K562 (cell line): ENCODE results near the gene RHOA. TPM values are rescaled to one million over a fixed set of nuclear protein-coding genes. Genes with fewer than 3 reads are reported as not detected.

Experiments
- ATAC-seq: fragments of 200-7000 bp; cut with Tn5 transposase; 3 replicates; pipeline ENCODE4 v1.9.1; 2020; ENCODE audit warnings: moderate library complexity
- BruUV-seq: library from RNA; stranded (reverse); fragments of 400-500 nt; replicated peaks from 2 replicates; lab custom pipeline; 2021; lab: Mats Ljungman, UMichigan
- CTCF ChIA-PET: fragments of 300-600 bp; formaldehyde crosslinking; extraction: SDS; loops from one replicate; lab custom pipeline; 2021; ENCODE audit warnings: low intra/inter-chr PET ratio; lab: Yijun Ruan, JAX
- POLR2A ChIA-PET: fragments of 300-600, 350-650 bp; sonication (Branson Sonifier 250); formaldehyde crosslinking; extraction: SDS; loops from one replicate; lab custom pipeline; 2021; ENCODE audit warnings: antibody characterized with exemption, inconsistent platforms; lab: Yijun Ruan, JAX
- DNase-seq, 4 experiments: peaks; one replicate each; pipeline versions ENCODE4 v3.0.0 to v3.0.0-alpha.2; 2011 to 2018; ENCODE audit warnings: low spot score in 3 of 4, mixed read lengths in 3 of 4; ENCODE audit errors: extremely low read depth in 1 of 4
- FAIRE-seq: peaks from 2 replicates; lab custom pipeline; 2011; peaks lifted over from hg19 to GRCh38; lab: Jason Lieb, UNC
- H2AFZ ChIP-seq: 2 replicates; pipeline ENCODE4 v1.6.0; 2011; ENCODE audit warnings: low read depth, low read length, control low read depth, inconsistent platforms
- H3K27ac ChIP-seq: fragments of 200-600 bp; 3 replicates; pipeline ENCODE4 v1.8.0; 2011; ENCODE audit warnings: low read depth, mild to moderate bottlenecking, control low read depth, inconsistent platforms, low read length, moderate library complexity, mixed read lengths; ENCODE audit errors: extremely low read depth
- H3K27me3 ChIP-seq, 2 experiments: fragments of 300-600 bp in 1 of 2; 2 replicates in 1 of 2; 3 replicates in 1 of 2; pipeline versions ENCODE4 v1.6.0 to v1.8.0; 2011; ENCODE audit warnings: inconsistent platforms in 2 of 2, low read length in 2 of 2, mild to moderate bottlenecking in 1 of 2, mixed read lengths in 1 of 2, moderate library complexity in 1 of 2; ENCODE audit not compliant: control insufficient read depth in 2 of 2, insufficient read depth in 2 of 2
- H3K36me3 ChIP-seq: fragments of 300-600 bp; 3 replicates; pipeline ENCODE4 v1.8.0; 2011; ENCODE audit warnings: mild to moderate bottlenecking, low read length, inconsistent platforms; ENCODE audit not compliant: control insufficient read depth, insufficient read depth
- H3K4me1 ChIP-seq, 2 experiments: fragments of 200-600 bp in 1 of 2; replicated peaks in 1 of 2; 2 replicates in 1 of 2; 3 replicates in 1 of 2; pipeline versions ENCODE4 v1.5.1 to v1.8.0; 2011; ENCODE audit warnings: inconsistent platforms in 2 of 2, low read length in 2 of 2, mild to moderate bottlenecking in 1 of 2, mixed read lengths in 1 of 2, moderate library complexity in 1 of 2; ENCODE audit not compliant: control insufficient read depth in 2 of 2, insufficient read depth in 2 of 2
- H3K4me2 ChIP-seq: 2 replicates; pipeline ENCODE4 v1.6.1; 2011; ENCODE audit warnings: low read length, control low read depth, inconsistent platforms, mixed read lengths; ENCODE audit not compliant: insufficient read depth
- H3K4me3 ChIP-seq: fragments of 200-600 bp; sonication (generic), shearing (Covaris generic); 2 replicates; pipeline ENCODE4 v1.5.1; 2016; ENCODE audit warnings: control low read depth, inconsistent platforms
- H3K79me2 ChIP-seq: fragments of 200-600 bp; 3 replicates; pipeline ENCODE4 v1.8.0; 2011; ENCODE audit warnings: low read length, inconsistent platforms; ENCODE audit not compliant: control insufficient read depth, insufficient read depth
- H3K9ac ChIP-seq, 2 experiments: 2 replicates each; pipeline versions ENCODE4 v1.6.0 to v1.6.1; 2011; ENCODE audit warnings: low read depth in 2 of 2, low read length in 2 of 2, control low read depth in 1 of 2, inconsistent platforms in 1 of 2, mild to moderate bottlenecking in 1 of 2, mixed read lengths in 1 of 2; ENCODE audit not compliant: insufficient read depth in 1 of 2
- H3K9me1 ChIP-seq: one replicate; pipeline ENCODE4 v1.6.0; 2011; ENCODE audit warnings: inconsistent platforms, mild to moderate bottlenecking, low read length, moderate library complexity; ENCODE audit not compliant: control insufficient read depth, insufficient read depth
- H3K9me3 ChIP-seq: replicated peaks from 2 replicates; pipeline ENCODE4 v1.5.1; 2011; ENCODE audit warnings: low read depth, low read length, inconsistent platforms; ENCODE audit not compliant: control insufficient read depth, insufficient read depth
- H4K20me1 ChIP-seq: replicated peaks from 2 replicates; pipeline ENCODE4 v1.6.1; 2011; ENCODE audit warnings: low read length, inconsistent platforms, mixed read lengths; ENCODE audit not compliant: control insufficient read depth, insufficient read depth
- EGR1 ChIP-seq: fragments of 450-650 bp; conservative IDR thresholded peaks from 2 replicates; pipeline ENCODE4 v1.6.1; 2017; ENCODE audit warnings: mild to moderate bottlenecking
- NFIC ChIP-seq: fragments of 450-650 bp; IDR thresholded peaks from 2 replicates; pipeline ENCODE4 v1.6.1; 2017; ENCODE audit warnings: mild to moderate bottlenecking, inconsistent platforms
- RBM39 ChIP-seq: fragments of 200-400 bp; formaldehyde crosslinking; optimal IDR thresholded peaks from 2 replicates; pipeline ENCODE3; 2018; ENCODE audit warnings: low read depth, low read length
- YY1 ChIP-seq, 3 experiments: IDR thresholded peaks; 2 replicates each; pipeline ENCODE4 v1.6.1; 2011; ENCODE audit warnings: low read length in 2 of 3, mild to moderate bottlenecking in 2 of 3, moderate library complexity in 2 of 3, borderline replicate concordance in 1 of 3, control low read depth in 1 of 3, low read depth in 1 of 3; ENCODE audit not compliant: insufficient read depth in 3 of 3, insufficient replicate concordance in 2 of 3, control insufficient read depth in 1 of 3, insufficient read length in 1 of 3; ENCODE audit errors: extremely low read depth in 1 of 3
- WGBS: fragments of 100-300 bp; shearing (Covaris generic); methylation state at CpG from one replicate; pipeline ENCODE4 v1.1.6; 2016; ENCODE audit warnings: low coverage, mixed read lengths; ENCODE audit not compliant: insufficient coverage; ENCODE audit errors: missing lambda C conversion rate; 5-methylcytosine and 5-hydroxymethylcytosine counted together
- in situ Hi-C: fragments of 300-500 bp; cut with MboI; formaldehyde crosslinking; loops from 4 replicates; pipeline ENCODE4 v1.15.0; 2018; ENCODE audit warnings: inconsistent platforms, mixed read lengths
- intact Hi-C: fragments of 100-400 bp; cut with micrococcal nuclease; formaldehyde crosslinking; loops from 2 replicates; pipeline ENCODE4 v1.14.2; 2022
- polyA plus RNA-seq, 8 experiments: library from polyadenylated mRNA; depleted of rRNA in 4 of 8; stranded (reverse) in 5 of 8; unstranded in 3 of 8; fragments of >200 nt; fragmentation: Nextera tagmentation in 2 of 8; fragmentation: Illumina TruSeq in 1 of 8; extraction: Ambion mirVana in 2 of 8; extraction: Trizol in 1 of 8; gene quantifications; 2 replicates each; pipeline versions ENCODE4 v1.2.1 to v1.2.3, GENCODE V29; 2011 to 2014; ENCODE audit warnings: inconsistent platforms in 1 of 8, missing spikeins in 1 of 8
- total RNA-seq, 7 experiments: library from RNA; depleted of rRNA in 6 of 7; stranded (reverse); fragments of >200 nt in 6 of 7; fragmentation: Illumina TruSeq in 2 of 7; extraction: Trizol in 2 of 7; gene quantifications; 2 replicates each; pipeline versions ENCODE4 v1.2.1 to v1.2.3, GENCODE V29; 2011 to 2021; ENCODE audit warnings: low replicate concordance in 1 of 7

The RHOA gene
- total and polyA plus RNA-seq, 9 of the 15 experiments (the other 6 are each of a cell fraction or from before 2014, with no cell fraction given): 136 to 540 (median 236) TPM

GRCh38 chr3:49341996-49342395 is 69.8 kb downstream of the RHOA start:
- ATAC-seq: no peak
- TF ChIP-seq YY1 (IDR thresholded peaks at IDR 0.05; ENCODE audit: borderline replicate concordance in 1 of 3, control insufficient read depth in 1 of 3, extremely low read depth in 1 of 3, insufficient read depth in 3 of 3, insufficient read length in 1 of 3, insufficient replicate concordance in 2 of 3, low read depth in 1 of 3, low read length in 2 of 3) (peak in 1 of 3 experiments; percentile 56), RBM39 (no peak), EGR1 (0 out of 2 replicates have a peak, but pooled peaks have one; percentile 7), NFIC (no peak)
- Histone ChIP-seq H2AFZ (peak overlapping the region; percentile 29; the same call in 1 of the 2 replicates), H3K27me3 (no peaks in the 10 kb centered on the region), H3K9me3 (no peaks in the 10 kb centered on the region), H3K79me2 (peaks cover 41% of the 10 kb centered on the region), H3K27ac (no peak overlapping the region), H3K4me1 (peaks cover 6 to 18% of the 10 kb centered on the region in 2 experiments; a peak in 4 of 5 replicates), H4K20me1 (no peaks in the 10 kb centered on the region), H3K9me1 (no peaks in the 10 kb centered on the region), H3K36me3 (peaks cover 4% of the 10 kb centered on the region; the same call in 1 of the 3 replicates), H3K9ac (no peak overlapping the region; a peak in 1 of 4 replicates), H3K4me3 (no peak overlapping the region), H3K4me2 (no peak overlapping the region)
- FAIRE-seq: no peak
- no peak for DNase-seq
- BruUV-seq: no TSS peak
- 83% methylated on average over 4 of the region's 6 CpGs for WGBS
- ChIA-PET POLR2A (interaction anchor here (1.0 kb wide), 1 partner anchor 103 kb away, joined by 3 read pairs; no protein-coding TSS in a partner anchor), CTCF (no interaction called here)
- intact Hi-C loops: loop anchor here (2.0 to 5.0 kb wide), 4 partner anchors 40 to 170 kb away; partner anchors contain the start of genes KLHDC8B, NICN1 and TCTA
- in situ Hi-C loops: no loop called here
